Inflammatory macrophage treated with lipopolysaccharide for 4 hours (primary cell): ENCODE data around the gene SERPINB6.
"Not testable (repeated sequence)": the region's sequence is repeated elsewhere in the genome, so short reads cannot be mapped to it uniquely, and the experiment has no call there.

Experiments
- DNase-seq: peaks from one replicate; pipeline ENCODE4 v3.0.0-alpha.2; 2020

SERPINB6 gene

DNA sequence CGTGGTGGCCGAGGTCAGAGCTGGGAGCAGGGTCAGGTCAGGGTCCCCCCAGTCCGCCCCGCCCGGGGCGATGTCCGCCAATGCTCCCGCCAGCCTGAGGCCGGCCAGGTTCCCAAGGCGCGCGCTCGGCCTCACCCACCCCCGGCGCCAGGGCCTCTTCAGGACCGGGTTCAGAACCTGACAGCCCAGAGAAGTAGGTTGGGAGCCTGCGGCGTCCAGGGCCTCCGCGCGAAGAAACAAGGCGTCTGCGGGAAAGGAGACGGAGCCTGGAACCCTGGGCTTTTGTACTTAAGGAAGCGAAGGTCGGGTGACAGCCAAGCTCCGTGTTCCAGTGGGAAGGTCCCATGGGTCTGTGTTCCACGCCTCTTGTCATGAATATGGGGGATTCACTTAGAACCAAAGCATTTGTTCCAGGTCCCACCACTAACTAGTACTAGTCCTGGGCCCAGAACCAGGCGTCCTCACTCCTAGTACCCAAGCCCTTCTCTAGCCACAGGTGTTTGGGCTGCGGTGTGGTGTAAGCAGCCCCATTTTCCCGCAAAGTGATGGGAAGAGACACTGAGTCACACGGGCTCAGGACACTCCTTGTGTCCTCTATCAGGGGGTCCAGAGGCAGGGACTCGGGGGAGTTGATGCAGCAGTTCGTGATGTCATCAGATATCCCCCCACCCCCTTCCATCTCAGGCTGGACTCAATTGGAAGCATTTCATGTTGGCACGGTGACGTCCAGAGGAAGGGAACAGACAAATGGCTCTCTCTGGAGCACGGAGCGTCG lies 67.8 kb downstream of the SERPINB6 start:
- not testable (repeated sequence) for DNase-seq

DNA sequence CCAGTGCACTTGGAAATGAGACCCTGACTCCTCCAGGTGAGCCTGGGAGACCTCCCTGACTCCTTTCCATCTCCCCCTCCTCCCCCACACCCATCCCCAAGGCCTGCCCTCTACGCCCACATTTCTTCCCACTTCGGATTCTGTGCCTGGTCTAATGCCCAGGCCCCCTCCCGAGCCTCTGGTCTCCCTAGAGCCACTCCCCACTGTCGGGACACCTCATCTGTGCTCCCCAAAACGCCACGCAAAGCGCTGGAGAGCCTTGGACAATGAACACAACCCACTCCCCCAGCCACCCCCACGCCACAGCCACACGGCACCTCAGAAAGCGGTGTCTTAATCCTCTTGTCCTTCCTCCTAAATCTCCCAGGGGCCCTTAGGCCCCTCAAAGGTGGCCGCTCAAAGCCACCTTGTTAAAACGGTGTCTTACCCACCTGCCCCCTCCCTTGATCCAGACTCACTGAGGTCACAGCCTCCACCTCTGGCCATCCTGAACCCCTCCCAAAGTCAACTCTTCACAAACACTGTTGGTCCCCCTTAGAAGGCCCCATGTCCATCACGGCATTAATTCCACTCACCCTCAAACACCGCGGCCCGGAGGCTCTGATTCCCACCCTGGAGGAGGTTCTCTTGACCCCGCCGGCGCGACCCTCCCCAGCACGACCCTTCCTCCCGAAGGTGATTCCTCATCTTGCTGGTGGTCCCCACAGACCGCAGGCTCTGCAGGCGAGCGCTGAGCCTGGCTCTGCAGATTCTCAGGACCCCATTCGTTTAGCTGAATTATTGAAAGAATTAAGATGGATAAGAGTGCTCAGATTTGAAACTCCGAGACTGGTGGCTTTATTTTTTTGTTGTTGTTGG lies 69.5 kb downstream of the SERPINB6 start:
- DNase-seq, result not testable (repeated sequence)

DNA sequence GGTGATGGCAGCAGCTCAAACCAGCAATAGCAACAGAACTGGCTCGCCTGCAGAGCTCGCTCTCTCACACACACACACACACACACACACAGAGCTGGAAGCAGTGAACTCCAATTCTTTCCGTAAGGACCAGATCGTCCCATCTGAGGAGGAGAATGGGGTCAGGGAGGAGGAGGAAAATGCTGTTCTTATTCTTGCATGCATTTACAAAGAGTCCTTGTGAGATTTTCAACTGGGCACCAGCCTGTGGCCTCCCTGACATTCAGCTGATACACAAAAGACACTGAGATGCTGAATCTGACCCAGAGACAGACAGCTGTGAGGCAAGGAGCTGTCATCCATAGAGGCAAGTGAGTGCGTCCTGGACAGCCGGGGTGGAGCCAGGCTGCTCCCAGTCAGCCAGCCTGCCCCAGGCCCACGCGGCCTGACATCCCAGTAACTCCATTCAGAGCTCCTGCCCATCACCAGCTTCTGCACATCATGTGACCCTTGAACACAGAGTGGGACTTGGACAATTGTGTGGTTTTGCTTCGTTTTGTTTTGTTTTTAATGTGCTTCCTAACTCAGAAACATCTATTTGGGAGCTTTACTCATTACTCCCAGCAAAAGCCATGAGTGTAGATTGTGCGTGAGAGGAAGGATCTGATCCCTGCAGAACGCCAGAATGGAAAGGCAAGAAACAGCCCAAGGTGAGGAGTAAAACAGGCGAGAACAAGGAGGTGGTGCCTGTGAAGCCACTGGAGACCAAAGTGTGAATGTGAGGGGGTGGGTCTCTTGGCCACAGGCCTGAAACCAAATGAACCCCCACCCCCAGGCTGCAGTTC lies 70.3 kb downstream of the SERPINB6 start:
- peak; percentile 34 for DNase-seq

DNA sequence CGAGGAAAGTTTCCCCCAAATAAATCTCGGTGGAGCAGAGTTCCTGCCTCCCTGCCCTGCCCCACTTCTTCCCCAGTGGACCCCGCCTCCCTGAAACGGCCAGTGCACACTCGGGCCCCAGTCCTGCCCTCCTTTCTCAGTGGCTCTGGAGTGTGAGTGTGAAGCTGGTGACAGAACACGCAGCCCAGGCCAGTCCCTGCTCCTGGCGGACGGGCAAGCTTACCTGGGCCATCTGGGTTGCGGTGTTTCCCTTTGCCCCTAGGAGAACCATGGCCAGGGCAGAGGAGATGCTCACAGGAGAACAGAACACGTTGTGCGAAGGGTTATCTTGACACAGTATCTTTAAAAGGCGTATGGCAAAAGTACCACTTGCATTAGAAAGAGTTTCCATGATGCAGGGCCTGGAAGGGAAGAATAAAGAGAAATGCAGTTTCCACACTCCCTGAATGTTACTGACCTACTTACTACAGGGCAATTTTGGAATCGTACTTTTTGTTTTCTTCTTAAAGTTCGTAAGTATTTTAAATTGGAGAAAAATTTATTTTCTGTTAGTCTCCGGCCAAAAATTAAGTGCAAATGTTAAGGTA lies 71.1 kb downstream of the SERPINB6 start:
- no peak for DNase-seq

DNA sequence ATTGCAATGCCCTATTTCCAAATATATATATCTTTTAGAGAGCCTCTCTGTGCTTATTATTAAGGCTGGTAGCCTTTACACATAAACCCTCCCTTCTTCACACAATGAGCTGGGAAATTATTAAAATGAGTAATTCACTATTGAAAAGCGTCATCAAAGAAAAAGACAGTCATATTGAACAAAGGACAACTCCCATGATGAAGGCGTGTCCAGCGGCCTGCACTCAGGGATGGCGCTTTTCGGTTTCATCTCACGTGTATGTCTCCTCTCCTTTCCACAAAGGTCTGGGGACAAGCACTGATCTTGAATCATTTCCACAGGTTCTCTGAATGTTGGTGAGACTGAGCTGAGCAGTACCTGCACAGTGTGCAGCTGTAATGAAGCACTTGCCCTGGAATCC lies 71.8 kb downstream of the SERPINB6 start:
- no peak for DNase-seq
